Astrocyte (in vitro differentiated cells and primary cell): ENCODE data around the gene CORO2A. TPM values are rescaled to one million over a fixed set of nuclear protein-coding genes. Genes with fewer than 3 reads are reported as not detected.

ENCODE experiments used
- DNase-seq: peaks from one replicate; pipeline ENCODE4 v3.0.0-alpha.2; 2010; ENCODE audit warnings: low read depth
- FAIRE-seq: peaks from 2 replicates; lab custom pipeline; 2011; peaks lifted over from hg19 to GRCh38; lab: Jason Lieb, UNC
- H2AFZ ChIP-seq: 2 replicates; pipeline ENCODE4 v1.6.0; 2012; ENCODE audit warnings: low read depth, low read length, inconsistent platforms
- H3K27ac ChIP-seq: 2 replicates; pipeline ENCODE4 v1.5.1; 2011; ENCODE audit warnings: low read depth, low read length, inconsistent platforms
- H3K27me3 ChIP-seq: 2 replicates; pipeline ENCODE4 v1.6.0; 2011; ENCODE audit warnings: low read length, inconsistent platforms; ENCODE audit not compliant: insufficient read depth
- H3K36me3 ChIP-seq: 2 replicates; pipeline ENCODE4 v1.5.1; 2011; ENCODE audit warnings: low read length, inconsistent platforms; ENCODE audit not compliant: insufficient read depth
- H3K4me1 ChIP-seq: 2 replicates; pipeline ENCODE4 v1.5.1; 2011; ENCODE audit warnings: low read length, inconsistent platforms; ENCODE audit not compliant: insufficient read depth
- H3K4me2 ChIP-seq: 2 replicates; pipeline ENCODE4 v1.6.0; 2012; ENCODE audit warnings: low read length, inconsistent platforms
- H3K4me3 ChIP-seq: 2 replicates; pipeline ENCODE4 v1.5.1; 2011; ENCODE audit warnings: low read depth, mild to moderate bottlenecking, low read length, inconsistent platforms; ENCODE audit not compliant: insufficient read depth
- H3K79me2 ChIP-seq: 2 replicates; pipeline ENCODE4 v1.6.0; 2012; ENCODE audit warnings: mild to moderate bottlenecking, low read length, inconsistent platforms; ENCODE audit not compliant: insufficient read depth
- H3K9ac ChIP-seq: 2 replicates; pipeline ENCODE4 v1.6.0; 2012; ENCODE audit warnings: mild to moderate bottlenecking, low read length, inconsistent platforms
- H3K9me3 ChIP-seq: 2 replicates; pipeline ENCODE4 v1.5.1; 2012; ENCODE audit warnings: low read depth, mild to moderate bottlenecking, low read length, inconsistent platforms; ENCODE audit not compliant: insufficient read depth
- H4K20me1 ChIP-seq: 2 replicates; pipeline ENCODE4 v1.6.0; 2012; ENCODE audit warnings: low read length, inconsistent platforms; ENCODE audit not compliant: insufficient read depth
- H3K27ac Mint-ChIP-seq: one replicate; pipeline ENCODE4 v1.8.0; 2021; ENCODE audit warnings: mild to moderate bottlenecking, mixed read lengths; ENCODE audit not compliant: unreplicated experiment
- H3K27me3 Mint-ChIP-seq: one replicate; pipeline ENCODE4 v1.8.0; 2021; ENCODE audit warnings: low read depth, mixed read lengths; ENCODE audit not compliant: unreplicated experiment
- H3K36me3 Mint-ChIP-seq: one replicate; pipeline ENCODE4 v1.8.0; 2021; ENCODE audit warnings: low read depth, mixed read lengths; ENCODE audit not compliant: unreplicated experiment
- H3K4me1 Mint-ChIP-seq: one replicate; pipeline ENCODE4 v1.8.0; 2021; ENCODE audit warnings: low read depth, mixed read lengths; ENCODE audit not compliant: unreplicated experiment
- H3K4me3 Mint-ChIP-seq: one replicate; pipeline ENCODE4 v1.8.0; 2021; ENCODE audit warnings: mild to moderate bottlenecking, moderate library complexity, mixed read lengths; ENCODE audit not compliant: unreplicated experiment
- H3K9me3 Mint-ChIP-seq: one replicate; pipeline ENCODE4 v1.8.0; 2021; ENCODE audit warnings: mild to moderate bottlenecking, mixed read lengths; ENCODE audit not compliant: unreplicated experiment
- CTCF ChIP-seq: IDR thresholded peaks from 2 replicates; pipeline ENCODE4 v1.5.1; 2011; ENCODE audit warnings: low read depth, mild to moderate bottlenecking, inconsistent platforms, low read length, moderate library complexity; ENCODE audit not compliant: insufficient read depth
- EZH2 ChIP-seq: IDR thresholded peaks from 2 replicates; pipeline ENCODE4 v1.6.1; 2012; ENCODE audit warnings: mild to moderate bottlenecking, low read length, inconsistent platforms; ENCODE audit not compliant: insufficient read depth
- total RNA-seq: library from RNA; stranded (reverse); gene quantifications from 2 replicates; pipeline ENCODE4 v1.2.1, GENCODE V29; 2021

CORO2A gene
- total RNA-seq, 1 donor from 2014 or later, result 11.1 TPM

GRCh38 chr9:98185021-98185567, 7.3 kb downstream of the CORO2A start:
- no peak overlapping the region for H3K4me3 ChIP-seq
- H3K9me3 ChIP-seq, result no peaks in the 10 kb centered on the region
- H3K27me3 ChIP-seq, result no peaks in the 10 kb centered on the region
- TF ChIP-seq EZH2 (no peak), CTCF (no peak)
- Mint-ChIP-seq H3K27me3 (peaks cover 3% of the 10 kb centered on the region), H3K9me3 (peaks cover 1% of the 10 kb centered on the region), H3K36me3 (peaks cover 6% of the 10 kb centered on the region), H3K4me3 (no peak overlapping the region), H3K4me1 (peaks cover 3% of the 10 kb centered on the region), H3K27ac (no peak overlapping the region)
- H4K20me1 ChIP-seq, result no peaks in the 10 kb centered on the region
- H3K27ac ChIP-seq, result no peak overlapping the region
- H3K36me3 ChIP-seq, result no peaks in the 10 kb centered on the region
- H3K4me1 ChIP-seq, result no peaks in the 10 kb centered on the region
- DNase-seq, result no peak
- no peak for FAIRE-seq
- H2AFZ ChIP-seq, result no peak overlapping the region
- H3K79me2 ChIP-seq, result no peaks in the 10 kb centered on the region
- no peak overlapping the region for H3K4me2 ChIP-seq
- no peak overlapping the region for H3K9ac ChIP-seq

- no peak overlapping the region for H3K27ac ChIP-seq
- no peak overlapping the region for H2AFZ ChIP-seq
- peaks cover 6% of the 10 kb centered on the region for H3K36me3 Mint-ChIP-seq
- H3K9me3 Mint-ChIP-seq, result peaks cover 1% of the 10 kb centered on the region
- no peaks in the 10 kb centered on the region for H3K36me3 ChIP-seq
- H3K9ac ChIP-seq, result no peak overlapping the region
- no peaks in the 10 kb centered on the region for H3K4me1 ChIP-seq
- FAIRE-seq, result no peak
- no peak for TF ChIP-seq CTCF
- no peak for TF ChIP-seq EZH2
- no peaks in the 10 kb centered on the region for H4K20me1 ChIP-seq
- no peak for DNase-seq
- H3K4me2 ChIP-seq, result no peak overlapping the region
- H3K4me3 ChIP-seq, result no peak overlapping the region
- no peaks in the 10 kb centered on the region for H3K27me3 ChIP-seq
- no peaks in the 10 kb centered on the region for H3K79me2 ChIP-seq
- H3K27ac Mint-ChIP-seq, result peak overlapping the region; percentile 85
- no peak overlapping the region for H3K4me3 Mint-ChIP-seq
- H3K4me1 Mint-ChIP-seq, result peaks cover 3% of the 10 kb centered on the region
- no peaks in the 10 kb centered on the region for H3K9me3 ChIP-seq
- H3K27me3 Mint-ChIP-seq, result peaks cover 3% of the 10 kb centered on the region
Measured at GRCh38 chr9:98184326-98184725, 8.1 kb downstream of the CORO2A start.

GRCh38 chr9:98182889-98183599, 9.4 kb downstream of the CORO2A start:
- Mint-ChIP-seq H3K27ac (no peak overlapping the region), H3K9me3 (peaks cover 1% of the 10 kb centered on the region), H3K4me3 (no peak overlapping the region), H3K36me3 (peaks cover 6% of the 10 kb centered on the region), H3K4me1 (peaks cover 3% of the 10 kb centered on the region), H3K27me3 (peaks cover 3% of the 10 kb centered on the region)
- no peaks in the 10 kb centered on the region for H3K79me2 ChIP-seq
- H3K4me3 ChIP-seq, result no peak overlapping the region
- H3K27me3 ChIP-seq, result no peaks in the 10 kb centered on the region
- H3K27ac ChIP-seq, result no peak overlapping the region
- no peak overlapping the region for H3K9ac ChIP-seq
- TF ChIP-seq EZH2 (no peak), CTCF (no peak)
- H3K9me3 ChIP-seq, result no peaks in the 10 kb centered on the region
- no peak overlapping the region for H2AFZ ChIP-seq
- DNase-seq, result no peak
- H3K4me1 ChIP-seq, result no peaks in the 10 kb centered on the region
- H4K20me1 ChIP-seq, result no peaks in the 10 kb centered on the region
- no peaks in the 10 kb centered on the region for H3K36me3 ChIP-seq
- no peak overlapping the region for H3K4me2 ChIP-seq
- no peak for FAIRE-seq
